Head of caudate nucleus (tissue), 42 donors: Measurements from ENCODE around the gene GTF2A1L.
"Not testable (repeated sequence)": the region's sequence is repeated elsewhere in the genome, so short reads cannot be mapped to it uniquely, and the experiment has no call there.

Source experiments
- DNase-seq, 42 donors: peaks; one replicate each; pipeline versions ENCODE4 v3.0.0 to v3.0.0-alpha.2; 2020 to 2021; ENCODE audit warnings: mixed read lengths in 7 of 42
- intact Hi-C: fragments of 100-400 bp; cut with DNase I; formaldehyde crosslinking; loops from one replicate; pipeline ENCODE4 v1.15.0; 2022

GTF2A1L gene, protein sequence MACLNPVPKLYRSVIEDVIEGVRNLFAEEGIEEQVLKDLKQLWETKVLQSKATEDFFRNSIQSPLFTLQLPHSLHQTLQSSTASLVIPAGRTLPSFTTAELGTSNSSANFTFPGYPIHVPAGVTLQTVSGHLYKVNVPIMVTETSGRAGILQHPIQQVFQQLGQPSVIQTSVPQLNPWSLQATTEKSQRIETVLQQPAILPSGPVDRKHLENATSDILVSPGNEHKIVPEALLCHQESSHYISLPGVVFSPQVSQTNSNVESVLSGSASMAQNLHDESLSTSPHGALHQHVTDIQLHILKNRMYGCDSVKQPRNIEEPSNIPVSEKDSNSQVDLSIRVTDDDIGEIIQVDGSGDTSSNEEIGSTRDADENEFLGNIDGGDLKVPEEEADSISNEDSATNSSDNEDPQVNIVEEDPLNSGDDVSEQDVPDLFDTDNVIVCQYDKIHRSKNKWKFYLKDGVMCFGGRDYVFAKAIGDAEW

GRCh38 chr2:48617618-48618017 is at the start of gene GTF2A1L:
GTF2A1L (plus strand) TSS chr2:48617856; CDS start chr2:48617875, 19 bp downstream.
- DNase-seq, result peak in 1 of 42 donors; percentile 6
- intact Hi-C loops, result no loop called here

DNA sequence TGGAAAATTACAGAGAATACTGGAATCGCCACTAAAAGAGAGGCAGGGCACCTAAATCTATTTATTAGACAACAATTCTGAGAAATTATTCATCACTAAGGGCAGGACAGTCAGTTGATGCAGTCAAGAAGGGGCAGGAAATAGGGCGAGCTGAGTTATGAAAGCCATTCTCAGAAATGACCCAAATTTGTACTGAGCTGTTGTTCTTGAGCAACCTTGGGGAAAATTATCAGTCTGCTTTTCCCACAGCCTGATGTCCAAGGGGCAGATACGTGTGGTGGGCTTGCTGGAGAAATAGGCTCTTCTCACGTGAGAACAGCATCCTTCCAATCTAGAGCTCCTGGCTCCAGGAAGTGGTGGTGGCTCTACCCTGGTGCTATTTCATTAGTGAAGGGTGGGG is 49.1 kb upstream of the GTF2A1L start:
- DNase-seq, result no peak
- intact Hi-C loops, result no loop called here

DNA sequence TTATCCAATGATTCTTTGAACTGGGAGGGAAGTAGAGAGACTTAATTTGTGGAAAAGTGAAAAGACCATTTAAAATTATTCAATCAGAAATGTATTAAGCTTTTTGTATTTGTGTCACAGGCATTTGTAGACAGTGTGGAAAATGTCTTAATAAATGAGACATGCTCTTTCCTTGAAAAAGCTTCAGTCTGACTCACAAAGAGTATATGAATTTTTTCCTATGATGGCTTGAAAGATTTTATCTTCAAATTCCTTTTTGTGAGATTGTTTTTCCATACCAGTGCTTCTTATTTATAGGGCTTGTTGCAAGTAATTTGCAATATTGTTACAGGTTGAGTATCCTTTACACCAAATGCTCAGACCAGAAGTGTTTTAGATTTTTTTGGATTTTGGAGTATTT is 48.2 kb upstream of the GTF2A1L start:
- intact Hi-C loops, result no loop called here
- no peak for DNase-seq

GRCh38 chr2:48572816-48573215 is 44.8 kb upstream of the GTF2A1L start:
- intact Hi-C loops, result no loop called here
- peak in 1 of 42 donors; percentile 32 for DNase-seq

DNA sequence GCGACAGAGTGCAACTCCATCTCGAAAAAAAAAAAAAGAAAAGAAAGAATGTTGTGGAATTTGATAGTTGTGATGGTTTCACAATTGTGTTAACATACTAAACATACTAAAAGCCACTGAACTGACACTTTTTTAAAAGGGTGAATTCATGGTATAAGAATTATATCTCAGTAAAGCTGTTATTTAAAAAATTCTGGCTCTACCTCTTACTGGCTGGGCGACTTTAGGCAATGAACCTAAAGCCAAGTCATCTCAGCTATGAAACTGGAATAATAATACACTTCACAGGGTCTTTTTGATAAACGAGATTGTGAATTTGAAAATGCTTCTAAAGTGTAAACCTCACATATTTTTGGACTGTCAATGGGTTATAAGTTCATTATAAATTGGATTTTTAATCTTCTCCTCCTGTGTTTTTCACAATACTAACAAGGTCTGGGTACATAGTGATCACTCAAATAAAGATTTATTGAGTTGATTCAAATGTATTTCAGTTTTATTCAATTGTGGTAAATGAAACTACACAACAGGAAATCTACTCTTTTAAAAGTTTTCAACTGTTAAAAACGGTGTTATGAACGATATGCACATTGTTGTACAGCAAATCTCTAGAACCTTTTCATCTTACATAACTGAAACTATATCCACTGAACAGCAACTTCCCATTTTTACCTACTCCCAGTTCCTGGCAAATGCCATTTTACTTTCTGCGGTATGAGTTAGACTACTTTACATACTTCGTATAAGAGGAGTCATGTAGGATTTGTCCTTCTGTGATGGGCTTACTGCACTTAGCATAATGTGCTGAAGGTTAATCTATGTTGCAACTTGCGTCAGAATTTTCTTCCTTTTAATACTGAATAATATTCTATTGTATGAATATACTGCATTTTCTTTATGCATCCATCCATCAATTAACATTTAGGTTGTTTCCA is 43.0 kb upstream of the GTF2A1L start:
- DNase-seq, result peak in 1 of 42 donors; percentile 2
- intact Hi-C loops, result no loop called here

- DNase-seq, result peak in 1 of 42 donors; percentile 7
- intact Hi-C loops, result no loop called here
Measured at GRCh38 chr2:48578313-48578712, 39.3 kb upstream of the GTF2A1L start.

DNA sequence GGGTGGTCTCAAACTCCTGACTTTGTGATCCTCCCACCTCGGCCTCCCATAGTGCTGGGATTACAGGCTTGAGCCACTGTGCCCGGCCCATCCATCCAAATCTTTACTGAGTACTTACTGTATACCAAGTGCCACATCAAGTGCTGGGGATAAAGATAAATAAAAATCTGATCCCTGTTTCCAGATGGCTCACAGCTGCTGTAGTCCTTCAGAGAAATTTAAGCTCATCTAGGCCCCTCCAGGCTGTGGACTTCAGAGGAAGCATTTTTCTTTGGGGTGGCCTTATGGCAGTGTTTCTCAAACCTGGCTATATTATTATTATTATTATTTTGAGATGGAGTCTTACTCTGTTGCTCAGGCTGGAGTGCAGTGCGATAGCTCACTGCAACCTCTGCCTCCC is 33.7 kb upstream of the GTF2A1L start:
- no peak for DNase-seq
- intact Hi-C loops, result no loop called here

DNA sequence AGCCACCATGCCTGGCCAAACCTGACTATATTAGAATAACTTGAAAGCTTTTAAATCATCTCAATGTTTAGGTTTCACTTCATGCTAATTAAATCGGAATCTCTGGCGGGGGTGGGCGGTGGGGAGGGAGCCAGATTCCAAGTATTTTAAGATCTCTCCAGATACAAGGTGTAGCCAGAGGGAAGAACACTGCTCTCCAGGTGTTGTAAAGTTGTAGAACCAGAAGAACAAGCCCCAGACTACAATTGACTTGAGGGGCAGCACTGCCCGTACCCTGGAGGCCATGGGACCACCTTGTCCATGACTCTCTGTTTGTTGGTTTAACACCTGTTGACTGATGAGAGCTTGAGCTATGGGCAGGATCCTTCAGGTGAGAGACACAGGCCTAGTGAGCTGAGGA is 33.1 kb upstream of the GTF2A1L start:
- peak in 2 of 42 donors; percentile 7 to 25 for DNase-seq
- intact Hi-C loops, result no loop called here

DNA sequence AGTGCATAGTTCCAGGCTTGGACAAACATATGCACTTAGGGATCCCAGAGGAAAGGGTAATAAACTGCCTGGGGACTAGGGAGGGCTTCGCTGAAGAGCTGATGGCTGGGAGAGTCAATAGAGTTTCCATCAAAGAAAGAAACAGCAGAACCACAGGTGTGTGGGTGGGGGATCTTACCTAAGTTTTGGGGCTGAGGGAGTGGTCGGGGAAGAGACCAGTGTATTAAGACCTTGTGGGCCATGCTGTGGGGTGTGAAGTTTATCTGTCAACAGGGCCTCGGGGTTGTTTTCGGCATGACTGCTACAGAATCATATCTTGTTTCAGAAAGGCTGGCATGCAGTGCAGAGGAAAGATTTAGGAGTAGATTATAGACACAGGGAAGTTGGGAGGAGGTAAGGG is 31.2 kb upstream of the GTF2A1L start:
- intact Hi-C loops, result no loop called here
- DNase-seq, result peak in 1 of 42 donors; percentile 12

DNA sequence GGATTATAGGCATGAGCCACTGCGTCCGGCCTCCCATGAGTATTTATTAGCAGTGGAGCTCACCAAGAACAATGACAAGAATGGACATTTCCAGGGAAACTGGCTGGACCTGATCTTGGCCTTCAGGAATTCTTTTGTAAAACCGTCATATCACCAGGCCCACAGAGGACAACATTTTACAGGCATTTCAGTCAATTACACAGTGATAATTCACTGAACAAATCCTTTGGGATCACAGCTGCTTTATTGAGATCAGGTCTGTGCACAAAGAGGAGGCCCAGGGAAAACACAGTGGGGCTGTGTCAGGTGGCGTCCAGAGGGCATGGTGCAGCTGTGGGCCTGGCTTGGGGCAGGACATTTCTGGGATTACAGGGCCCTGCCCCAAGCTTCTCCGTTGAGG is 30.1 kb upstream of the GTF2A1L start:
- DNase-seq, result no peak
- intact Hi-C loops, result no loop called here

DNA sequence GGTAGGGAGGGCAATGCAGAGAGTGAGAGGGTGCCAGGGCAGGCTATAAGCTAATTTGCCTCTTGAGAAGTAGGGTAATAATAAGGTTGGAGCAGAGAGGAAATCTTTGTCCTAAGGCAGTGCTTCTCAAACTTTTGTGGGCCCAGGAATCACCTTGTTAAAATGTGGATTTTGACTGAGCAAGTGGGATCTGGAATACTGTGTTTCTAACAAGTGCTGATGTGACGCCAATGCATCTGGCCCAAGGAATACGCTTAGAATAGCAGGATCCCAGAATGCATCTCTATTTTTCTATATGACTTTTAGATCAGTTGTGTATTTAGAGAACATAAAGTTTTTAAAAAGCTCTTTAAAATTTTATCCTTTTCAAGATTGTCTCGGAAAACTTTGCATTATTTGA is 29.7 kb upstream of the GTF2A1L start:
- intact Hi-C loops, result no loop called here
- peak in 1 of 42 donors; percentile 28 for DNase-seq

GRCh38 chr2:48588745-48589144 is 28.9 kb upstream of the GTF2A1L start:
- intact Hi-C loops, result no loop called here
- DNase-seq, result peak in 1 of 42 donors; percentile 14

GRCh38 chr2:48589170-48589767 is 28.4 kb upstream of the GTF2A1L start:
- peak in 39 of 42 donors; percentile 8 to 87 (median 60) for DNase-seq
- intact Hi-C loops, result no loop called here

- intact Hi-C loops, result no loop called here
- DNase-seq, result no peak
Measured at GRCh38 chr2:48590017-48590416, 27.6 kb upstream of the GTF2A1L start.

GRCh38 chr2:48592067-48592466 is 25.6 kb upstream of the GTF2A1L start:
- no peak for DNase-seq
- intact Hi-C loops, result no loop called here

- intact Hi-C loops, result not testable (repeated sequence)
Measured at GRCh38 chr2:48596751-48597150, 20.9 kb upstream of the GTF2A1L start.

DNA sequence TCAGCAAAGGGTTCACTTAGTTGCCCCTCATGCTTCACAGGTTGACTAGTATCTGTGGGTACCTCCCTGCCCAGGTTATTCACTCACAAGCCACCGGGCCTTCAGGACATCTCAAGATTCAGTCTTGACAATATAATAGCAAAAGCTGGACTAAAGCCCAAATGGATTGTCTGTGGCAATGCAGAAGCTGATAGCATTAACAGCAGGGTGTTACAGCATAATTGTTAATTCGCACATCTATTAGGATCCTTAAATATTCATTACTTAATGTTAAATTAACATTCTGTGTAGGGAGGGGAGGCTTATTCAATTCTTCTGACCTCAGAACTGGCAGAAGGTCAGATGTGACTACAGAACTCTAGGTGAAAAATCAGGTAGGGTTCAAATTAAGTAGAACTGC is 20.2 kb upstream of the GTF2A1L start:
- intact Hi-C loops, result no loop called here
- no peak for DNase-seq

More at GRCh38 chr2:48596751-48597150, 20.9 kb upstream of the GTF2A1L start:
- DNase-seq, result not testable (repeated sequence)

DNA sequence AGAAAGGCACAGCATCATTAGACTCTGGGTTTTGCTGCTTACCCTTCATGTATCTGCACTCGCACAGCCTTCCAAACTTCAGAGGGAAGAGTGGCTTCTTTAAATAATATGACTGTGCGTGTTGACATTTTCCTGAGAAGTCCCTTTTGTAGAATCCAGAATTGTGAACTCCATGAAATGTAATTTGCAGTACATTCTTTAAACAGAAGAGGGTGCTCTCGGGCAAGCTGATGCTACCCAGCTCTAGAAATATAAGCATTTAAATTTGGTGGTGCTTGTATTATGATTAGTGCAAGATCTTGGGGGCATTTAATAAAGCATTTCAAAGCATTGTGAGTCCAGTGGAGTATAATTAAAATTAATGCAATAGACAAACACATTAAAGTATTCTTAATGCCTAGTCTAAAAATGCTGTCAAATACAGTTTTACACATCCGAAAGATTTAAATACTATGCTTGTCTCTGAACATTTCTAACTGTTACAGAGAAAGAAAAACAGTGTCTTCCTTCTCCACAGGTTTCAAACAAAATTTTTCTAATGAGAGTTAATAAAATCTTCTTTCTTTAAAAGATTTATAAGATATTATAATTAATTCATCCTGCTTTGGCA is 17.3 kb upstream of the GTF2A1L start:
- intact Hi-C loops, result loop anchor here (2.0 kb wide), 1 partner anchor 124 kb away; no protein-coding TSS in a partner anchor

GRCh38 chr2:48600917-48601316 is 16.7 kb upstream of the GTF2A1L start:
- DNase-seq, result no peak
- intact Hi-C loops, result loop anchor here (2.0 kb wide), 1 partner anchor 124 kb away; no protein-coding TSS in a partner anchor

More for the DNA sequence above, 17.3 kb upstream of the GTF2A1L start:
- peak in 18 of 42 donors; percentile 4 to 75 (median 38) for DNase-seq
